ENCODE measurements around the gene RASSF5.

DNA sequence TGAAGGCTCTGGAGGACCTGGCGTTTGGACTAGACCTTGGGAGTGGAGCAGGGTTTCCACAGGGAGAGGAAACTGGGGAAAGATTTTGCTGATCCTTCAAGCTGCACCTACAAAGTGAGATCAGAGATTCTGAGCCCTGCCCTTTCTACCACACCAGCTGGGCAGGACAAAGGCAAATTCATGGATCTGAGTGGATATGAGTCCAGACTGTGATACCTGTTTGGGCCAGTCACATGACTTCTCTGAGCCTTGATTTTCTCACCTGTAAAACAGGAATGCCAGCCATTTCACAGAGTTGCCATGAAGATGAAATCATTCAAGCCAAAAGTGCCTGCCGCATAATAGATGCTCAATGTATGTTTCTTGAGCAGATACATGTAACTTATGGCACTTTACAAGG, 4.9 kb upstream of the RASSF5 start:
- TF ChIP-seq CTCF (conservative IDR thresholded peaks at IDR 0.05; ENCODE audit: low read depth, low read length) (no peak), EZH2 (IDR thresholded peaks at IDR 0.05; ENCODE audit: borderline replicate concordance, low read depth, low read length, poor library complexity, severe bottlenecking) (no peak)

Data from A673 (cell line).